ENCODE data around the gene KRT13.

KRT13 gene

DNA sequence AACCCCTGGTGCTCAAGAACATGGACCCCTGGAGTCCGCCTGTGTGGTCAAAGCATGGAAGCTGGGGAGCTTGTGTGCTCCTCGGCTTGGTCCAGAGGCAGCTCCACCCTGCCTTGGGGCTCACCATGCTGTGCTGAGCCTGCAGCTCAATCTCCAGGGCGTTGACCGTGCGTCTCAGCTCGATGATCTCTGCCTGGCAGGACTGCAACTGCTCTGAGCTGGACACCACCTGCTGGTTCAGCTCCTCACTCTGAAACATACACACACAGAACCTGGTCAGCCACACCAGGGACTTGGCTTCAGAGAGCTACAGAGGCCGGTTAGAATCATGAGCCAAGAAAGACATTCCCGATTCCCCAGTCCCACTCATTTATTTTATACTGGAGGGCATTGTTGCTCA lies 27.2 kb downstream of the KRT13 start:
- FAIRE-seq (no peak), DNase-seq (ENCODE audit: insufficient read length, low spot score) (no peak)

DNA sequence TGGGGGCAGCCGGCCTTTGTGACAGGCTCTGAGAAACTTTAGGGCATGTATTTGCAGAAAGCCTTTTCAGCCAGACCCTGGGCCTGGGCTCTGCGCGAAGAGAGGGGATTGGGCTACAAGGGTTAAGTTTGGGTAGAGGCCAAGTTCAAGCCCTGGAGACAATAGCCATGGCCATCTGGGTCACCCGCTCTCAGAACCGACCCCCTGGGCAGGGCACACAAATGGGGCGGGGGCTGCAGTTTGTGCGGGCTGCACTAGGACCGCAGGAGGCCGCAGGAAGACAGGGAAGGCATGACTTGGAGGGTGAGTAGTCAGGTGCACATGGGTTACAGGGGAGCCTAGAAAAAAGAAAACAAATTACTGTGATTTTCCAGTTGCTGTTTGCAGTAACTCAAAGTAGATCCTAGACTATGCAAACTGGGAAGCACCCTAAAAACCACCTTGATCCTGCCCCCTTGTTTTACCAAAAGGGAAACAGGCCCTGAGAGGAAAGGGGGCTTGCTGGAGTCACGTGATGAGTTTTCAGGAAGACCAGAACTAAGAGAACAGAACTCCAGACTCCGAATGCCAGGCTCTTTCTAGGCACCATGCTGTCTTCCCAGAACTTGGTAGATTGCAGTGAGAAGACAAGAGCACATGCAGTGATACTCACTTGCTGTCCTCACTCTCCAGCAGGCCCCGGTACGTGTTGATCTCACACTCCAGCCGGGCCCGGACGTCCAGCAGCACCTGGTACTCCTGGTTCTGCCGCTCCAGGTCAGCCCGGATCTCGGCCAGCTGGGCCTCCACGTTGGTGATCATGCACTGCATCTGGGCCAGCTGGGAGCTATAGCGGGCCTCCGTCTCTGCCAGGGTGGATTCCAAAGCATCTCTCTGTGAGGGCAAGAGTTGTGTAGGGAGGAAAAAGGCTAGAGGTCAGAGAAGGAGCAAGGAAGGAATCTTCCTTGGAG lies 28.3 kb downstream of the KRT13 start:
- DNase-seq (ENCODE audit: insufficient read length, low spot score) = no peak

DNA sequence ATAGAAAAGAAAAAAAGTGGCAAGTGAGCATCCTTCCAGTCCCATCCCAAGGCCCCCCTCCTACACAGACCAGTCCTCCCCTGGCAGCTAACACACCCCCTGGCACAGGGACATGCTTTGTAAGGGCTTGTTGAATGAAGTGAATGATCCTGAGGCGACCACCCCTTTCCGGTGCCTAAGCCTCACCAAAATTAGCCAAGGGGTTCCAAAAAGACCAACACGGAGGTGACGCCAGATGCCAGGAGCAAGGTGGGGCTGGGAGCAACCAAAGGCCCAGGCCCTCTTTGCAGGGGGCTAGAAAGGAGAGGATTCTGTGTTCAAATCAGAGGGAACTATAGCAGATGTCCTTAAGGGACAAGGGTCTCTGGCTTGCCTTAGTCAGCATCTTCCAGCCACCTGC lies 30.0 kb downstream of the KRT13 start:
- DNase-seq (ENCODE audit: insufficient read length, low spot score) = no peak
- FAIRE-seq = no peak

More for the DNA sequence above, 28.3 kb downstream of the KRT13 start:
- no peak for FAIRE-seq

DNA sequence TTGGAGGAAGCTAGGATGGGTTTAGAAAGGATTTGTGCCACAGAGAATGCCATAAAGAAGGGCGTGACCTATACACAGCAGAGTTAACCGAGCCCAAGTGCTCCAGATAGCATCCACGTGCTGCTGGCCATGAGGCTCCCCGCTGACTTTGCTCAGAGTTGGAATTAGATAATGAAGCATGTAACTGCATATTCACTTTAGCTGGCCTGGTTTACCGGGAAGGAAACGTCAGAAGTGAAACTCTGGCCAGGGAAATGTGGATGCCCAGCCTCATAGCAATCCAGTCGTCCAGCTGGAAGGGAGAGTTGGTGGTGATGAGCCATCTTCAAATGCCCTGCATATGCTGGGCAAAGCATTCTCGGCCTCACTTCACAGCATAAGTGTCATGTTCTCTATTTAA lies 30.5 kb downstream of the KRT13 start:
- no peak for FAIRE-seq

DNA sequence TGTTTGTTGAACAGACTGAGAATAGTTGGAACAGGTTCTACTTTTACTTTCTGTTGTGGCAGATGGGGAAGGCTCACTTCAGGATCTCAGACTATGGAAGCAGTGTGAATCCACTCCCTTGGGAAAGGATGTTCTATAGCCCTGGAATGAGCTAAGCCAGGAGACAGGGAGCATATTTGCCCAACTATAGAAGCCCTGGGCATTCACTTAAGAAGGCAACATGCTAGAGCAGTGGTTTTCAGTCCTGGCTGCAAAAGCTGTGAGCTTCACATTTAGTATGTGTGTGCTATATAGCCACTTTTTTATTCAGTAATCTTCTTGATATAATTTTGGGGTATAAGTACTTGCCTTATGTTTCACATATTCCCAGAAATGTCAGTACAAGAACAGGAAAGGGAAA lies 37.1 kb downstream of the KRT13 start:
- DNase-seq (ENCODE audit: insufficient read length, low spot score) = no peak
- no peak for FAIRE-seq

More for the DNA sequence above, 30.5 kb downstream of the KRT13 start:
- DNase-seq (ENCODE audit: insufficient read length, low spot score) = no peak

DNA sequence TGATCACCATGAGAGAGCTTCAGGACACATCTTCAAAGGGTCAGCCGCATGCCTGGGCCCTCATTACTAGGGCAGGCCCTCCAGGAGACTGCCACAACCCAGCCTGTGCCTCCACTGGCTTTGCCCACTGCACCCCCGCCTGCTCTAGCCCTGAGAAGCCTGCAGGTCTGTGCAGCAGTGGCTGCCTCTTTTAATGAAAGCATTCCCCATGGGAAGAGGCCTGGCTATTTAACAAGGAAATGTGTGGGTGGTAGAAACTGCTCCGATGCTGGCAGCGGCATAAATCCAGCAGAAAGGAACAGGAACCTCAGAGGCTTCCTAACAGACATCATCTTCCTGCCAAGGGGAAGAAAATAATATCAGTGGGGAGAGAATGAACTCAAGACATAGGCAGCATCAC lies 37.9 kb downstream of the KRT13 start:
- FAIRE-seq (no peak), DNase-seq (ENCODE audit: insufficient read length, low spot score) (no peak)

DNA sequence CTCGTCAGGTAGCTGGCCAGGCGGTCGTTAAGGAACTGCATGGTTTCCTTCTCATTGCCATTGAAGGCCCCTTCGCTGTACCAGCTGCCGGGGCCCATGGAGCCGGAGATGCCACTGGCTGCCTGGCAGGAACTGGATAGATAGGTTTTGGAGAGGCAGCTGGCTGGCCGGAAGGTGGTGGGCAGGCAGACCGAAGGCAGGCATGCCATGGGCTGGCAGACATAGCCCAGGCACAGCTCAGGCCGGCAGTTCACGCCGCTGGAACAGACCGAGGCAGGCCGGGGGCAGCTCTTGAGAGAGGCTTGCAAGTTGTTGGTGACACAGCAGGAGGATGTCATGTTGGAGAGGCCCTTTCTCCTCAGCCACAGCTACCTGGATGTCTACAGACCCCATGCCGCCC lies 38.4 kb downstream of the KRT13 start, which contains the start of gene KRT32:
KRT32 (minus strand) TSS at position 399 of the 400 bp plus-strand sequence; CDS start at position 338, 61 bp downstream.
- no peak for FAIRE-seq
- no peak for DNase-seq (ENCODE audit: insufficient read length, low spot score)

DNA sequence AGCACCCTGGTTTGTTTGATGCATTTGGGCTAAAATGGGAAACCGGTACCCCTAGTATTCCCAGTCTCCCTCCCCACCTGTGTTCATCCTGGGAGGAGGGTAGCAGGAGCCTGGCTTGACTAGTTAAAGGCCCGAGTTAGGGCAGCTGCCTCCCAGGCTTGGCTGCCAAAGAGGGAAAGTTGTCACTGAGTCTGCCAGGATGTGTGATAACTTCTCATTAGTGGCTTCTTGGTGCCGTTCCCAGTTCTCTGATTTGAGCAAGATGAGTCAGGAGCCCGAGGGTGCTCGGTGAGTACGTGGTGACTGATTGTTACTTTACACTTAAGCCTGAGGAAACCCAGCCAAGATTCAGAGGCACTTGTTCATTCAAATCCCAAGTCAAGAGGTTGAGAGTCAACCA lies 40.7 kb downstream of the KRT13 start:
- FAIRE-seq = no peak
- DNase-seq (ENCODE audit: insufficient read length, low spot score) = no peak

DNA sequence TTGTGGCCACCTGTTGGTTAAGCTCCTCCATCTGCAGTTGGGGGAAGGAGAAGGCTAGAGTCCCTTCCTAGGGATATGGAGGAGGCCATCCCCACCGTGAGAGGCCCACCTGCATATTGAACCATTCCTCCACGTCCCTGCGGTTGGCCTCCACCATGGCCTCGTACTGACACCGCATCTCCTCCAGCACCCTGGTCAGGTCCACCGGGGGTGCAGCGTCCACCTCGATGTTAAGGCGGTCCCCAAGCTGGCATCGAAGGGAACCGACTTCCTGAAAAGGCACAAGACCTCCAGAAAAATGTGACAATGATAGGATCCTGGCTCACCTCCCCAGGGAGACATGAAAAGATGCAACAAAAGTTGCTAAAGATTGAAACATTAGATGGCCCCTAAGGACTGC lies 41.2 kb downstream of the KRT13 start:
- no peak for DNase-seq (ENCODE audit: insufficient read length, low spot score)
- no peak for FAIRE-seq

DNA sequence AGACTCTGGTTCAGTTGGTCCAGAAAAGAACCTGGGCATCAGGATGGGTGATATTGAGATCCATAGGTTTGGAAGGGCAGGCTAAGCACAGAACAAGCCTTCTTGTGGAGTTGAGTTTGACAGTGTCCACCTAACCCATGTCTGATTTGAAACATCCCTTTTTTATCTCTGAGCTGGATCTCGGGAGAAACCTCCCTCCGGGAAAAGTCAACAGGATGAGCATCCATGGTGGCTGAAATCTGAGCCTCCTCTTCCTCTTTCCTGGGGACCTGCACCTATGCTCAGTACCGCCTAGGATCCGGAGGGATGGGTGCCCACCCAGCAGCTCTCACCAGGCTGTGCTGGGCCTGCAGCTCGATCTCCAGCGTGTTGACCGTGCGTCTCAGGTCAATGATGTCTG lies 41.7 kb downstream of the KRT13 start:
- no peak for DNase-seq (ENCODE audit: insufficient read length, low spot score)
- no peak for FAIRE-seq

DNA sequence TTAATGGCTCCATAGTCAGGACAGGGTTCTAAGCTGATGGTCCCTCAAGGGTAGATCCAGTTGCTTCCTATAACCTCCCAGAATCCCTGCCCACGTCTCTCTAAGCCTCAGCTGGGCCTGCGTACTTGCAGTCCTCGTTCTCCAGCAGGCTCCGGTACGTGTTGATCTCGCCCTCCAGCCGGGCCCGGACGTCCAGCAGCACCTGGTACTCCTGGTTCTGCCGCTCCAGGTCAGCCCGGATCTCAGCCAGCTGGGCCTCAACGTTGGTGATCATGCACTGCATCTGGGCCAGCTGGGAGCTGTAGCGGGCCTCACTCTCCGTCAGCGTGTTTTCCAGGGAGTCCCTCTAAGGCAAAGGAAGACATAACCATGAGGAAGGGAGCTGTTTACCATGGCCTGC lies 42.7 kb downstream of the KRT13 start:
- no peak for FAIRE-seq
- DNase-seq (ENCODE audit: insufficient read length, low spot score) = no peak

DNA sequence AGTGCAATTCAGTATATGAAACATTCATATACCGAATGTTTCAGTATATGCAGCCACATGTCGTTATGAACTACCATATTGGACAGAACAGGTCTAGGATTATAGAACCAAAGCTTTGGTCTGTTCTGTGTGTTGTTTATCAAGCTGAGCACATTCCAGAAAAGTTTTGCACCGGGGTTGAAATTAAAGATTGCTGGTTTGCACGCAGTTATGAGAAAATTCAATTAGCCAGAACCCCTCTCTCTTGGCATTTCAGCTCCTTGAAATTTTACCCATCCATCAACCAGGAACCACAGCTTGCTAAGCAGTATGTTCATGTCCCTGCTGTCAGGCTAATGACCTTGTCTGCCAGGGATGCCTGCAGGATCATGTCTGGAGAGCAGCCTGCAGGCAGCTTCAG lies 47.7 kb downstream of the KRT13 start:
- DNase-seq (ENCODE audit: insufficient read length, low spot score) = no peak
- no peak for FAIRE-seq

DNA sequence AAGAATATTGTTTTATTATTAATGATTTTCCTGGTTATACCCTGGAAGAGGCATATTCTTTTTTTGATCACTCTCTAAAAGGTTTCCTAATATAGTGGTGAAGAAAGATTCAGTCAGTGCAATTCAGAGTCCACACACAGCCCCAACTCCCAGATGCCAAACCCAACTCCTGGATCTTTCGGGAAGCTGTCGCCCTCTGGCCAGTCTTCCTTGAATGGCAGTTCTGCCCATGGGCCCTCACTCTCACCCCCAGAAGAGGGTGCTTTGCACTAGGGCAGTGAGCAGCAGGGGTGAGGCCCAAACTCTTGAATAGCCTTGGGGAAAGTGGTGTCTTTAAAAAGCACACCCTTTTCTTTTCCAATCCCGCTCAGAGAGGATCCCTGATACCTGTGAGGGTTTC lies 49.2 kb downstream of the KRT13 start:
- no peak for FAIRE-seq
- no peak for DNase-seq (ENCODE audit: insufficient read length, low spot score)

DNA sequence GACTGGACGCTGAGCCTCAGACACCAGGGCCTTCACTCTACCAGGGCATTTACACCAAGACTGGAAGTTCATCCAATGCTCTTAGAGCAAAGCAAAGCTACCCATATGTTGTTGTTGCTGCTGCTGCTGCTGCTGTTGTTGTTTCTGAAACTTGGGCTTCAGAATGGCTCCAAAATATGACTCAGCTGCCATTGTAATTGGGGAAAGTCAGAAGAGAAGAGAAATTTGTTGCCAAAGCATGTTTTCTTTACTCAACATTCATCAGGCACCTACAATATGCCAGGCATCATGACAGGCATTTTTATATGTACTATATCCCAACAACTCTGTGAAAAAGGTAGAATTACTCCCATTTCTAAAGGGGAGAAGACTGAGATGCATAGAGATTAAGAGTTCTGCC lies 50.2 kb downstream of the KRT13 start:
- no peak for DNase-seq (ENCODE audit: insufficient read length, low spot score)
- no peak for FAIRE-seq

DNA sequence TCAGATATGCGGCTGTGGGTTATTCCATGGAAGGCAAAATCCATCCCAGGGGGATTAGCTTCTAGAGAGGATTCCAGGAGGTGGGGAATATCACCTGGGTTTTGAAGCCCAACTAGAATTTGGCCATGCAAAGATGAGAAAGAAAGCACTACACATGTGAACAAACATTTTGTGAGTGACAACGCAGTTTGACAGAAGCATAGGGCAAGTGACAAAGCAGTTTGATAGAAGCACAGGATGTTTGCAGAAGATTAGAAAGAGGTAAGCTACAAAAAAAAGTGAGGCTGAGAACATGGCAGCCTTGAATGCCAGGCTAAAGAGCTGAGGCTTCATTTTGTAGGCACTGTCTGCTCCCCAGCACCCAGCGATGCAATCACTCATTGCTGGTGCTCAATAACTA lies 52.3 kb downstream of the KRT13 start:
- FAIRE-seq (no peak), DNase-seq (ENCODE audit: insufficient read length, low spot score) (no peak)

DNA sequence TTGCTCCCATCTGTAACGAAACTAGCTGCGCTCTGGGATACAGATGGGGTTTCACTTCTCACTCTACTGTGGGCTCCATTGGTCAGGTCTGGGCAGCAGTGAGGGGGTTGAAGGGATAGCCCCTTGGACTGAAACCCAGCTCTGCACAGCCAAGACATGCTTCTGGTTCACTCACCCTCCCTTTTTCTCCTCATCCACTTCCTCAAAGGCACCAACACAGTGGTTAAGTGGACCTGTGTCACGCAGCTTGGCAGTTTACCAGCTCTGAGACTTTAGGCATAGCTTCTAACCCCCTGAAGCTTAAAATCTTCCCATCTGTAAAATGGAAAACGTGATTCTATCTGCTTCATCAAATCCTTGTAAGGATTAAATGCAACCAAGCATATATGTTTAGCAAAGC lies 53.1 kb downstream of the KRT13 start:
- DNase-seq (ENCODE audit: insufficient read length, low spot score) = no peak
- FAIRE-seq = no peak

DNA sequence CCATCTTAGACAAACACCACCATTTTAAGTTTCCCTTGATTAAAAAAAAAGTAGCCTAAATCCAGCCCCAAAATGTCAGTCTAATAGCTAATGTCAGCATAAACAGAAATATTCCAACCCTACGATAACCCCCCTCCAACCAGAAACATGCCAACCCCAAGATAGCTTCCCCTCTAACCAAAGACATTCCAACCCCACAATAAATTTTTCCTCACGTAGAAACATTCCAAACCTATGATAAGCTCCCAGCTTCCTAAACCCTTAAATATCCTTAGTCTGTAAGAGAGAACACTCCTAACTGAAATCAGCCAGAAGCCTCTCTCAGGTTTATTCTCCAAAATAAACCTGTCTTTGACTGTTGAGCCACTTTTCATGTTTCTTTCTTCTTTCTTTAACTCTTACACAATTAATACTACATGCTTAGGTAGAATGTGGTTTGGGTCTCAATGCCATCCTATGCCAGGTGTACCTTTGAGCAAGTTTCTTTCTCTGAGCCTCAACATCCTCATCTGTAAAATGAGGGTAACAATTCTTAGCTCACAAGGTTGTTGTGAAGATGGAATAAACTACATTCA lies 54.2 kb downstream of the KRT13 start:
- DNase-seq (ENCODE audit: insufficient read length, low spot score) (no peak), FAIRE-seq (no peak)

Measured in GM19239 (cell line).